ENCODE measurements around the gene COMMD7.
"Not testable (repeated sequence)": the region's sequence is repeated elsewhere in the genome, so short reads cannot be mapped to it uniquely, and the experiment has no call there.

COMMD7 gene

DNA sequence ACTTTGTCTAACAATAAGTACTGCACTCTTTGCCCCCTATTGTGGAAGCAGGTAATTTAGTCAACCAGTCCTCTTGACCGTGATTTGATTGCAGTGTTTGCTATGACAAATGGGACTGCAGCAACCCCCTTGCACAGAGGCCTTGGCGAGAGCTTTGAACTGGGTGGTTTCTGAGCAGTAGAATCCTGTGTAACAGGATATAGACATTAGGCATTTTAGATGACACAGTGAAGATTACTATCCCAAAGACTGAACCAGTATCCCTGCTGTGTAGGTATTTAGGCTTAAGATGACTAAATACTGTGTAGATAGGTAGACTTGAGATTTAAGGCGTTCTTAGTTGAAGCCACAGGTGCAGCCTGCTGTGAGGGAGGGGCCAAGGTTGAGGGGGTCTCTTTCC lies 28.8 kb upstream of the COMMD7 start:
- DNase-seq = no peak

GRCh38 chr20:32767418-32768198 lies 24.3 kb upstream of the COMMD7 start:
- no peak for DNase-seq

DNA sequence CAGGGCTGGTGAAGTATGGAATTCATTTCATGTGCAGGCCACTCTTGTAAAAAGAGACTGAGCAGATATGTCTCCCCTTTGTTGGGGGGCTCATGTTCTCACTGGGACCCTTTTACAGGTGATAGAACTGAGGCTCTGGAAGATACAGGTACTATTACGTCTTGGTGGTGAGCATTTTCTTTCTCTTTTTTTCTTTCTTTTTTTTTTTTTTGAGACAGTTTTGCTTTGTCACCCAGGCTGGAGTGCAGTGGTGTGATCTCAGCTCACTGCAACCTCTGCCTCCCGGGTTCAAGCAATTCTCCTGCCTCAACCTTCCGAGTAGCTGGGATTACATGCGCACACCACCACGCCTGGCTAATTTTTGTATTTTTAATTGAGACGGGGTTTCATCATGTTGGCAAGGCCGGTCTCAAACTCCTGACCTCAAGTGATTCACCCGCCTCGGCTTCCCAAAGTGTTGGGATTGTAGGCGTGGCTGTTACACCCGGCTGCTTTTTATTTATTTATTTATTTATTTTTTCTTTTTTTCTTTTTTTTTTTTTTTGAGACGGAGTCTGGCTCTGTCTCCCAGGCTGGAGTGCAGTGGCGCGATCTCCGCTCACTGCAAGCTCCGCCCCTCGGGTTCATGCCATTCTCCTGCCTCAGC lies 22.1 kb upstream of the COMMD7 start:
- DNase-seq = not testable (repeated sequence)

DNA sequence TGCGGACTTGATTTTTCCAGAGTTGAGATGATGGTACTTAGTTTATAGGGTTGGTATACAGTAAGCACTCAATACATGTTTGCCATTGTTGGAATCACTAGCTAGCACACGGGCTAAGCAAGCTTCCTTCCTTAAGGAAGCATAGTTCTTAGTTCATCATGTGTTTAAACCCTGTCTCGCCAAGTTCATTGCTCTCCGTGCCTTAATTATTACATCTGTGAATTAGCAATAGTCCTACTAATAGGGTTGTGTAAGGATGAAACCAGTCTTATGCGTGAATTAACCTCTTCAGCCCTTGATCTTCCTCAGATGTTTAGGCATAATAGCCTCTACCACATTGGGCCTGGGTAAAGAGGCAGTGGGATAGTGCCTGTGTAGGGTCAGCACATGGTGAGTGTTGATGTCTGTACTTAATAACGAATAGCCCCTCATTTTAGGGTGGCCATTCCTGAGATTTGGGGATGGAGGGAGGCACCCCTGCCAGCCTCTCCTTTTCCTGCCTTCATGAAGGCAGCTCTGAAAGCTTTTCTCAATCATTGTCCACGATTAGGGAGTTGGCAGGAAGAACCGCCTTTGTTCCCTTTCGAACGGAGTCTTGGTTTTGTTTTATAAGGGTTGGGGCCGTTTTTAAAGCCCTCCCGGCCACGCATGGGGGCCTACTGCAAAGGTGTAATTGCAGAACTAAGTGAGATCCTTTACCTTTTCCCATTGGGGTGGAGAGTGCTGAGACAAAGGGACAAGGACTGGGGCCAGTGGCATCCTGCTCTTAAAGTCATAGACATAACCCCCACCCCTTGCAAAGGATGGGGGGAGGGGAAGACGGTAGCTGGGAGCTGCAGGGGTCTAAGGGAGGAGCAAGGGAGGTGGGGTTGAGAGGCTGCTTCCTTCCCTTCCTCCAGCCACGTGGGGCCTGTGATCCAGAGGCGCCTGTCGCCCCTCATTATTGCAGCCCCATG lies 21.0 kb upstream of the COMMD7 start:
- no peak for DNase-seq

GRCh38 chr20:32763202-32764004 lies 20.1 kb upstream of the COMMD7 start:
- no peak for DNase-seq

- peak; percentile 72 for DNase-seq
These were observed 19.5 kb upstream of the COMMD7 start for GRCh38 chr20:32762754-32763201.

DNA sequence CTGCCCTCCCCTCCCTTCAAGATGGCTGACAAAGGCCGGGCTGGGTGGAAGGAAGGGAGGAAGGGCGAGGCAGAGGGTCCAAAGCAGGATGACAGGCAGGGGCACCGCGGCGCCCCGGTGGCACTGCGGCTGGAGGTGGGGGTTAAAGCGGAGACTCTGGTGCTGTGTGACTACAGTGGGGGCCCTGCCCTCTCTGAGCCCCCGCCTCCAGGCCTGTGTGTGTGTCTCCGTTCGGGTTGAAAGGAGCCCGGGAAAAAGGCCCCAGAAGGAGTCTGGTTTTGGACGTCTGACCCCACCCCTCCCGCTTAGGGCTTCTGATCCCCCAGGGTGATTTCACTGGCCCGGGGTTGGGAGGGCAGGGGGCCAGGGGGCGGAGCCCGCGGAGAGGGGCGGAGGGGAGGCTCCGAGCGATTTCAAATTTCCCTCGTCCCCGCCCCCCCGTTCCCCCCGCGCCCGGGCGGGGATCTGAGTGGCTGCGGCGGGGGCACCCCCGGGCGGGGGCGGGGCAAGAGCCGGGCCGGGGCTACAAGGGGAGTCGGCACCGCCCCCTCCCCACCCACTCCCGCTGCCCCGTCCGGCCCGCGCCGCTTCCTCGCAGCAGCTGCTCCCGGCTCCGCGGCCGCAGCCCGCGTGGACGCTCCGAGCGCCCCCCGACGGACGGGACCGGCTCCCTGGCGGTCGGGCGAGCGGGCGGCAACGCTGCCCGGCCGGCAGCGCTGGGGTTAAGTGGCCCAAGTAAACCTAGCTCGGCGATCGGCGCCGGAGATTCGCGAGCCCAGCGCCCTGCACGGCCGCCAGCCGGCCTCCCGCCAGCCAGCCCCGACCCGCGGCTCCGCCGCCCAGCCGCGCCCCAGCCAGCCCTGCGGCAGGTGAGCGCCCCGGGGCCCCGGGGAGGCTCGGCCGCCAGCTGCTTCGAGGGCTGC lies 18.8 kb upstream of the COMMD7 start, which contains the start of gene DNMT3B:
Gene DNMT3B (plus strand): TSS at position 555 of the 923 bp plus-strand sequence. CDS start 17,939 bp downstream, outside the sequence.
- peak; percentile 52 for DNase-seq

DNA sequence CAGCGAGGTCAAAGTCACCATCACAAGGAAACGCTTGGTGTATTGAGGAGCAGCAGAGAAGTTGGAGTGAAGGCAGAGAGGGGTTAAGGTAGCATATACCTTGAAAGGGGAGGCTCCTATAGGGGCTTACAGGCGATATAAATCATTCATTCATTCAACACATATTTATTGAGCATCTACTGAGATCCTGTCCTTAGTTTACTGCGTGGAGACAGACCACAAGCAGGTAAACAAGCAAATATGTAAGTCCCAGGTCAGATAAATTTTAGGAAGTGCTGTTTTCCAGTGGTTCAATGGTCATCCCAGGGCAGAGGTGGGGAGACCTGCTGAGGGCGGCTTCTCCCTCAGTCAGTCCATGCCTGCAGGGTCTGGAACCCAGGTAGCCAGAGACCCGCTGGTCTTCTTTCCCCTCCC lies 18.2 kb upstream of the COMMD7 start:
- no peak for DNase-seq

DNA sequence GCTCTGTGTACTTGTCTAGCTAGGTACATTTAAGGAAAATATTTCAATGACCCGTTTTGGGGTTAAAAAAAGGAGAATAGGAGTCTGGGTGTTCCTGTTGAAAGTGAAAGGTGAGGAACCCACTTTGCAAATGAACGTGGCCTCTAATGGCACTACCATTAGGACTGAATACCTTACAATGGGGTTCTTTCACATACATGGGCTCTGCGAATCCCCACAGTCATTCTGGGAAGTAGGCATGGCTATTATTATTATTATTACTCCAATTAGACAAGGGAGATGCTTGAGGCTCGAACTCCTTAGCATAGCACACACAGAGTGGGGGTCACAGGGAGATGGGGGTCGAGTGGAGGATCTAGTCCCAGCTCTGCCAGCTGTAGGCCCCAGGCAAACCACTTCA lies 12.9 kb upstream of the COMMD7 start:
- DNase-seq = no peak

GRCh38 chr20:32753731-32754130 lies 10.5 kb upstream of the COMMD7 start:
- no peak for DNase-seq

DNA sequence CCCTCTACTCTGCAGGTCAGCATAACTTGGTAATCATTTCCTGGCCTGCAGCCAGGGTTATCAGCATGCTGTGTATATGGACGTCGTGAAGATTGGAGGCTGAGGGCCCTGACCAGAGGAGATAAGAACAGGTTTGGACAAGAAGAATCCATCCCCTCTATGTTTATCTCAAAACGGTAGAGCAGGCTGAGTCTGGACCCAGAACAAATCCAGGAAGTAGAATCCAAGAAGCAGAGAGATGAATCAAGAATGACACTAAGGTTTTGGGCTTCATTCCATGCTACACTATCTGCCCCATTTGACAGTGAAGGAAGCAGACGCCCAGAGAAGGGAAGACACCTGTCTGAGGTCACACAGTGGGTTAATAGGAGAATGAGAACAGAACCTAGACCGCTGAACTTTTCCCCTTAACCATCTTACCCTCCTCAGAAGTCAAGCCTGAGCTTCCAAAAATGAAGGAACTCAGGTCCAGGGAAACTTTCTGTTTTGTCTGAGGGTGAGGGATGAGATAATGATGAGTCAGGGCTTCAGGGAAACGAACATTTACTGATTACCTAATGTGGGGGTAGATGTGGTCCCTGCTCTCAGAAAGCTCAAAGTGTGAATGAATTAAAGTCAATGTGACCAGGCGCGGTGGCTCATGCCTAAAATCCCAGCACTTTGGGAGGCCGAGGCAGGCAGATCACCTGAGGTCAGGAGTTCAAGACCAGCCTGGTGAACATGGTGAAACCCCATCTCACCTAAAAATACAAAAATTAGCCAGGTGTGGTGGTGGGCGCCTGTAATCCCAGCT lies 9.4 kb upstream of the COMMD7 start:
- no peak for DNase-seq

- DNase-seq = no peak
These were observed 8.6 kb upstream of the COMMD7 start for GRCh38 chr20:32751702-32752457.

DNA sequence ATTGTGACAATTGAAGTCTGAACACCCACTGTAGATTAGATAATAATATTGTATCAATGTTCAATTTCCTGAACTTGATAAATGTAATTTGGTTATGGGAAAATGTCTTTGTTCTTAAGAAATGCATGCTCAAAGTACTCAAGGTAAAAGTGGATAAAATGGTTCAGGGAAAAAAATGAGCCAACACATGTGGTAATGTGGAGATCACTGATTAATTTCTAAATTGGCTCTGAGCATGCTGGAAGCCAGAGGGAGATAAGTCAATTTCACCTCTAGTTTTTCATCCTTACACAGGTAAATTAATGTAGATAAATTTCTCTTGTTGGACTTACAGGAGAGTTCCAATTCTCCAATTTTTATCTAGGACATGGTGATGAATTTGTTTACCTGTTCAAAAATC lies 8.0 kb upstream of the COMMD7 start:
- no peak for DNase-seq

GRCh38 chr20:32749914-32750637 lies 6.8 kb upstream of the COMMD7 start:
- DNase-seq = no peak

- no peak for DNase-seq
These were observed 688 bp downstream of the COMMD7 start for GRCh38 chr20:32742322-32743236.

- DNase-seq = no peak
These were observed 2.1 kb downstream of the COMMD7 start for GRCh38 chr20:32741151-32741550.

All from right kidney (tissue), 1 donor.